Esophagus squamous epithelium (tissue), 4 donors: ENCODE results near the gene STX3.

ENCODE experiments used
- POLR2A ChIP-seq, 4 donors: fragments of 450-650 bp; IDR thresholded peaks; one replicate each; pipeline ENCODE4 v1.6.1; 2017; ENCODE audit warnings: antibody characterized with exemption in 4 of 4, mild to moderate bottlenecking in 4 of 4, moderate library complexity in 3 of 4
- TF ChIP-seq, protein P1 (sequence below), 6 experiments: fragments of 450-650 bp in 4 of 6; fragments of 200-600 bp in 2 of 6; sonication (generic) in 2 of 6; IDR thresholded peaks; one replicate each; pipeline ENCODE4 v1.5.1; 2016 to 2019; ENCODE audit warnings: antibody characterized with exemption in 6 of 6, mild to moderate bottlenecking in 4 of 6, moderate library complexity in 4 of 6

DNA sequence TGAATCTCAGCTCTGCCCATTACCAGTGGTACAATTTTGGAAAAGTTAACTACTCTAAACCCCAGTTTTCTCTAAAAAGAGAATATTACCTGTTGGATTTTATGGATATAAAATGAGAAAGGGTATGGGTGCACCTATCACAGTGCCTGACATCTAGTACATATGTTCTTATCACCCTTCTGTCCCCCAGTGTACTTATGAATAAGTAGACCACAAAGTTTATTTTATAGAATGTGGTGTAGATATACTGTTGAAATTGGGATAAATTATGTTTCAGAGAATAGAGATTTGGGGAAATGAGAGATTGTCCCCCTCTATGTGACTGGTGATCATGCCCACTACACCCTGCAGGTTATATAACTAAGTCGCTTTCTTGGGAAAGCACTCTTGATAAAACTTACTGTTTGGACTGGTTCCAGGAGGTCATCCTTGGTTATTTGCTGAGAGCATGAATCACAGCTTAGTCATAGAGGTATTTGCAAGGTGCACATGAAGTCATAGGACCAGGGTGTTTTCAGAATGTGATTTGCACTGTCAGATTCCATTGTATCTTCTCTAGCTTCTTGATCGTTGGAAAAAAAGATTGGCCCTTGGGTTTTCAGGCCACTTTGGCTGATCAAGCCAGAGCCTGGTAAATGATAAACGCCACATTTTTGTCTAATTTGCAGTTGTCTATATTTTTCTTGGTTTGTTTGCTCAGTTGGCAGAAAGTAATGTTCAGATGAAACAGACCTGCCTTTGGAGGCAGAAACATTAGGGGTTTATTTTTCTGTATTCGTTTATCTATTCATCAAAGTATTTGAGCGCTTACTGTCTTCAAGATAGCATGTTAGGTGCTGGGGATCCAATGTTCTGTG lies 21.3 kb downstream of the STX3 start:
- TF ChIP-seq, protein P1, sequence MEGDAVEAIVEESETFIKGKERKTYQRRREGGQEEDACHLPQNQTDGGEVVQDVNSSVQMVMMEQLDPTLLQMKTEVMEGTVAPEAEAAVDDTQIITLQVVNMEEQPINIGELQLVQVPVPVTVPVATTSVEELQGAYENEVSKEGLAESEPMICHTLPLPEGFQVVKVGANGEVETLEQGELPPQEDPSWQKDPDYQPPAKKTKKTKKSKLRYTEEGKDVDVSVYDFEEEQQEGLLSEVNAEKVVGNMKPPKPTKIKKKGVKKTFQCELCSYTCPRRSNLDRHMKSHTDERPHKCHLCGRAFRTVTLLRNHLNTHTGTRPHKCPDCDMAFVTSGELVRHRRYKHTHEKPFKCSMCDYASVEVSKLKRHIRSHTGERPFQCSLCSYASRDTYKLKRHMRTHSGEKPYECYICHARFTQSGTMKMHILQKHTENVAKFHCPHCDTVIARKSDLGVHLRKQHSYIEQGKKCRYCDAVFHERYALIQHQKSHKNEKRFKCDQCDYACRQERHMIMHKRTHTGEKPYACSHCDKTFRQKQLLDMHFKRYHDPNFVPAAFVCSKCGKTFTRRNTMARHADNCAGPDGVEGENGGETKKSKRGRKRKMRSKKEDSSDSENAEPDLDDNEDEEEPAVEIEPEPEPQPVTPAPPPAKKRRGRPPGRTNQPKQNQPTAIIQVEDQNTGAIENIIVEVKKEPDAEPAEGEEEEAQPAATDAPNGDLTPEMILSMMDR (IDR thresholded peaks at IDR 0.05): no peak
- no peak for TF ChIP-seq POLR2A (IDR thresholded peaks at IDR 0.05)
